MCF 10A (cell line): Measurements from ENCODE around the gene KRT7. TPM values are rescaled to one million over a fixed set of nuclear protein-coding genes. Genes with fewer than 3 reads are reported as not detected.

Source experiments
- BruUV-seq: library from RNA; stranded (reverse); fragments of 400-500 nt; replicated peaks from 2 replicates; lab custom pipeline; 2021; lab: Mats Ljungman, UMichigan
- CTCF ChIA-PET: fragments of 300-600 bp; sonication (Branson Sonifier 250); formaldehyde crosslinking; extraction: SDS; loops from one replicate; lab custom pipeline; 2021; ENCODE audit warnings: antibody characterized with exemption, inconsistent platforms; lab: Yijun Ruan, JAX
- POLR2A ChIA-PET: fragments of 300-600, 350-650 bp; sonication (Branson Sonifier 250); formaldehyde crosslinking; extraction: SDS; loops from one replicate; lab custom pipeline; 2020; ENCODE audit warnings: antibody characterized with exemption, inconsistent platforms; lab: Yijun Ruan, JAX
- DNase-seq: peaks from one replicate; pipeline ENCODE4 v3.0.0-alpha.2; 2018; ENCODE audit not compliant: unreplicated experiment
- H3K27ac Mint-ChIP-seq: one replicate; pipeline ENCODE4 v1.8.0; 2022; ENCODE audit warnings: mild to moderate bottlenecking, low read depth, mixed read lengths; ENCODE audit not compliant: unreplicated experiment
- H3K27me3 Mint-ChIP-seq: one replicate; pipeline ENCODE4 v1.8.0; 2022; ENCODE audit warnings: mixed read lengths; ENCODE audit not compliant: insufficient read depth, unreplicated experiment
- H3K36me3 Mint-ChIP-seq: one replicate; pipeline ENCODE4 v1.8.0; 2022; ENCODE audit warnings: mild to moderate bottlenecking, moderate library complexity, mixed read lengths; ENCODE audit not compliant: insufficient read depth, unreplicated experiment
- H3K4me1 Mint-ChIP-seq: one replicate; pipeline ENCODE4 v1.8.0; 2022; ENCODE audit warnings: mixed read lengths; ENCODE audit not compliant: insufficient read depth, unreplicated experiment
- H3K4me3 Mint-ChIP-seq: one replicate; pipeline ENCODE4 v1.8.0; 2022; ENCODE audit warnings: mild to moderate bottlenecking, moderate library complexity, mixed read lengths; ENCODE audit not compliant: unreplicated experiment
- H3K9me3 Mint-ChIP-seq: one replicate; pipeline ENCODE4 v1.8.0; 2022; ENCODE audit warnings: mixed read lengths; ENCODE audit not compliant: unreplicated experiment
- CTCF ChIP-seq: fragments of 200-600 bp; IDR thresholded peaks from one replicate; pipeline ENCODE4 v1.8.0; 2022; ENCODE audit warnings: antibody characterized with exemption, mild to moderate bottlenecking; ENCODE audit not compliant: unreplicated experiment
- intact Hi-C: fragments of 100-400 bp; cut with micrococcal nuclease; formaldehyde crosslinking; loops from 2 replicates; pipeline ENCODE4 v1.14.1; 2022
- total RNA-seq: library from RNA; stranded (reverse); gene quantifications from 2 replicates; pipeline ENCODE4 v1.2.3, GENCODE V29; 2022

The KRT7 gene
- total RNA-seq, 1 experiment from 2014 or later, result 3,360 TPM

DNA sequence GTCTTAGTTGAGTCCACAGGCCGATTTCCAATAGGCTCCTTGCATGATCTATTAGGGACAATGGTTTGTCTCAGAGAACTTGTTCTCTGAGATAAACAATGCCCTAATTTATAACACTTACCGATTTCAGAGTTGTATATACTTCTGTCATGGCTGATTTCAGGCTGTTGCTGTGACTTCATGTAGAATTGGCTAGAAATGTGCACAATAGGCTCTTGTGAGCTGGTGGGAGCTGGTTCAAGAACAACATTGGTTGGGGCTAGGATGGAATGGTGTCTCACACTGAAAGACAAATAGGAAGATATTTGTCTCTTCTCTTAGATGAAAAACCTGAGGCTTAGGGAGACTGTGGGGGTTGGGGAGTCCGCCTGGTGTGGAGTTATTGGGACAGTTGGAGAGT is 34.7 kb downstream of the KRT7 start:
- Mint-ChIP-seq H3K36me3 (no peaks in the 10 kb centered on the region), H3K27me3 (no peaks in the 10 kb centered on the region), H3K4me3 (no peak overlapping the region), H3K9me3 (peaks cover 14% of the 10 kb centered on the region), H3K4me1 (peaks cover 6% of the 10 kb centered on the region), H3K27ac (no peak overlapping the region)
- intact Hi-C loops, result no loop called here
- no peak for DNase-seq
- no peak for TF ChIP-seq CTCF
- ChIA-PET CTCF (interaction anchor here (1.5 to 7.2 kb wide), 2 partner anchors 11 to 16 kb away, joined by 5 to 52 read pairs; no protein-coding TSS in a partner anchor), POLR2A (interaction anchor here (1.1 to 1.3 kb wide), 2 partner anchors 22 to 23 kb away, joined by 3 read pairs; no protein-coding TSS in a partner anchor)
- no TSS peak for BruUV-seq

- no peaks in the 10 kb centered on the region for H3K27me3 Mint-ChIP-seq
- peaks cover 14% of the 10 kb centered on the region for H3K9me3 Mint-ChIP-seq
- intact Hi-C loops, result no loop called here
- ChIA-PET POLR2A (no interaction called here), CTCF (interaction anchor here (7.2 kb wide), 1 partner anchor 11 kb away, joined by 52 read pairs; no protein-coding TSS in a partner anchor)
- no peak for TF ChIP-seq CTCF
- H3K4me1 Mint-ChIP-seq, result peaks cover 6% of the 10 kb centered on the region
- no TSS peak for BruUV-seq
- H3K36me3 Mint-ChIP-seq, result no peaks in the 10 kb centered on the region
- no peak for DNase-seq
- H3K27ac Mint-ChIP-seq, result no peak overlapping the region
- no peak overlapping the region for H3K4me3 Mint-ChIP-seq
These were observed 35.2 kb downstream of the KRT7 start for GRCh38 chr12:52268212-52268611.

- H3K4me1 Mint-ChIP-seq, result peaks cover 6% of the 10 kb centered on the region
- no peaks in the 10 kb centered on the region for H3K36me3 Mint-ChIP-seq
- intact Hi-C loops, result no loop called here
- H3K27ac Mint-ChIP-seq, result no peak overlapping the region
- H3K9me3 Mint-ChIP-seq, result peaks cover 14% of the 10 kb centered on the region
- POLR2A ChIA-PET, result interaction anchor here (1.1 to 2.8 kb wide), 4 partner anchors 10 to 34 kb away, joined by 3 to 14 read pairs (median 4); no protein-coding TSS in a partner anchor
- no peak for DNase-seq
- no peak overlapping the region for H3K4me3 Mint-ChIP-seq
- no TSS peak for BruUV-seq
- H3K27me3 Mint-ChIP-seq, result no peaks in the 10 kb centered on the region
- TF ChIP-seq CTCF, result no peak
- CTCF ChIA-PET, result interaction anchor here (1.3 to 1.6 kb wide), 3 partner anchors 9 to 58 kb away, joined by 5 to 12 read pairs (median 5); no protein-coding TSS in a partner anchor
These were observed 37.6 kb downstream of the KRT7 start for GRCh38 chr12:52270541-52271070.

DNA sequence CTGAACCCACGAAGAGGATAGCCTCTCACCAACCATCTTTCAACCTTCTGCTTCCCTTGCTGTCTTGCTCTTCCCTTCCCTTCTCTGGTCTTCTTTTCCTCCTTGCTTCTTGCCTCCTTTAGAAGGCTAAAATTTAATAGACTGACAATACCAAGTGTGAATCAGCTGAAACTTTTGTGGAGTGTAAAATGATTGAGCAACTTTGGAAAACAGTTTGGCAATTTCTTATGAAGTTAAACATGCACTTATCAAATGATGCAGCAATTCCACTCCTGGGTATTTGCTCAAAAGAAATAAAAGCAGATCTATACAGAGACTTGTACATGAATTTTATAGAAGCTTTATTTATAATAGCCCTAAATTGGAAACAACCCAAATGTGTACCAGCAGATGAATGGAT is 38.1 kb downstream of the KRT7 start:
- Mint-ChIP-seq H3K27me3 (no peaks in the 10 kb centered on the region), H3K36me3 (no peaks in the 10 kb centered on the region), H3K9me3 (peaks cover 14% of the 10 kb centered on the region), H3K4me3 (no peak overlapping the region), H3K4me1 (peaks cover 6% of the 10 kb centered on the region), H3K27ac (no peak overlapping the region)
- no peak for TF ChIP-seq CTCF
- intact Hi-C loops, result no loop called here
- DNase-seq, result peak; percentile 64
- no TSS peak for BruUV-seq
- POLR2A ChIA-PET, result interaction anchor here (1.1 to 2.8 kb wide), 5 partner anchors 9 to 34 kb away, joined by 3 to 14 read pairs (median 4); no protein-coding TSS in a partner anchor
- CTCF ChIA-PET, result interaction anchor here (0.6 to 1.6 kb wide), 3 partner anchors 19 to 724 kb away, joined by 3 to 5 read pairs (median 5); no protein-coding TSS in a partner anchor
